ENCODE measurements around the gene HNRNPUL2. TPM values are rescaled to one million over a fixed set of nuclear protein-coding genes. Genes with fewer than 3 reads are reported as not detected.

HNRNPUL2 gene
- total RNA-seq, 1 experiment from 2014 or later, result 43.5 TPM

DNA sequence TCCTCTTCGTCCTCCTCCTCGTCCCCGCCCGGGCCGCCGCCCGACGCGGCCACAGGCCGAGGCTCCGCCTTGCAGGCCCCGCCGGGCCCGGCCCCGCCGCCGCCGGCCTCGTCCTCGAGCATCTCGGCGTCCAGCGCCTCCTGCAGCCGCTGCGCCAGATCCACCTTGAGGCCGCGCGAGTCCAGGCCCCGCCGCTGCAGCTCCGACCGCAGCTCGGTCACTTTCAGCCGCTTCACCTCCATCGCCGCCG is 417 bp downstream of the HNRNPUL2 start:
- peak overlapping the region; percentile 87 to 100 (median 99); a peak in 3 of 7 replicates for H3K27ac Mint-ChIP-seq
- no peak overlapping the region for H2BK120ac ChIP-seq (ENCODE audit: low read depth, low read length, poor library complexity, severe bottlenecking)
- WGBS (ENCODE audit: extremely low coverage, insufficient read length, low lambda C conversion rate), result no CpG with 5 or more reads among the region's 37 CpGs
- no peak overlapping the region for H3K23ac ChIP-seq (ENCODE audit: insufficient read length, low read depth, low read length)
- H3K79me1 ChIP-seq (ENCODE audit: insufficient read depth, low read depth, low read length, poor library complexity, severe bottlenecking), result peaks cover 6% of the 10 kb centered on the region
- no peak overlapping the region for H2BK12ac ChIP-seq (ENCODE audit: insufficient read length, low read depth, low read length)
- peaks cover 30 to 51% (median 45%) of the 10 kb centered on the region in 3 experiments for H3K36me3 Mint-ChIP-seq (ENCODE audit: insufficient read depth in 1 of 3, low read depth in 3 of 3)
- no peak overlapping the region for H2BK20ac ChIP-seq (ENCODE audit: low read depth, low read length, poor library complexity, severe bottlenecking)
- no peaks in the 10 kb centered on the region for H3K27me3 ChIP-seq (ENCODE audit: insufficient read depth, low read length)
- H2BK15ac ChIP-seq (ENCODE audit: low read depth, low read length), result no peak overlapping the region
- peak overlapping the region; percentile 99 for H3K4me2 ChIP-seq (ENCODE audit: insufficient read depth, insufficient read length, low read length)
- H4K5ac ChIP-seq (ENCODE audit: insufficient read length, low read depth, low read length), result no peak overlapping the region
- peak overlapping the region; percentile 96 for H3K27ac ChIP-seq (ENCODE audit: insufficient read length, low read depth, low read length)
- H3K9ac ChIP-seq (ENCODE audit: extremely low read depth, insufficient read length, low read length), result peak overlapping the region; percentile 94
- peaks cover 20 to 27% of the 10 kb centered on the region in 2 experiments for H3K4me1 Mint-ChIP-seq
- H3K14ac ChIP-seq (ENCODE audit: insufficient read depth, low read length), result peak overlapping the region; percentile 77
- no peak overlapping the region for H2AK5ac ChIP-seq (ENCODE audit: insufficient read length, low read length)
- H2AFZ ChIP-seq (ENCODE audit: low read length), result no peak overlapping the region
- H3K4ac ChIP-seq (ENCODE audit: low read depth, low read length), result no peak overlapping the region
- H3K9me3 Mint-ChIP-seq, result no peaks in the 10 kb centered on the region
- H4K91ac ChIP-seq (ENCODE audit: insufficient read length, low read depth, low read length), result no peak overlapping the region
- no peak overlapping the region for H2BK5ac ChIP-seq (ENCODE audit: insufficient read length, low read length)
- peaks cover 25% of the 10 kb centered on the region for H3K23me2 ChIP-seq (ENCODE audit: insufficient read length, low read depth, low read length, poor library complexity, severe bottlenecking)
- H4K20me1 ChIP-seq (ENCODE audit: control insufficient read depth, insufficient read depth, insufficient read length), result no peaks in the 10 kb centered on the region
- no peaks in the 10 kb centered on the region for H3K27me3 Mint-ChIP-seq (ENCODE audit: low read depth)
- H3K18ac ChIP-seq (ENCODE audit: insufficient read length, low read depth, low read length), result peak overlapping the region; percentile 54
- peak overlapping the region; percentile 89 to 95 for H3K4me3 Mint-ChIP-seq
- H3K79me2 ChIP-seq (ENCODE audit: insufficient read depth, low read length), result peaks cover 30% of the 10 kb centered on the region
- TF ChIP-seq, protein P1, sequence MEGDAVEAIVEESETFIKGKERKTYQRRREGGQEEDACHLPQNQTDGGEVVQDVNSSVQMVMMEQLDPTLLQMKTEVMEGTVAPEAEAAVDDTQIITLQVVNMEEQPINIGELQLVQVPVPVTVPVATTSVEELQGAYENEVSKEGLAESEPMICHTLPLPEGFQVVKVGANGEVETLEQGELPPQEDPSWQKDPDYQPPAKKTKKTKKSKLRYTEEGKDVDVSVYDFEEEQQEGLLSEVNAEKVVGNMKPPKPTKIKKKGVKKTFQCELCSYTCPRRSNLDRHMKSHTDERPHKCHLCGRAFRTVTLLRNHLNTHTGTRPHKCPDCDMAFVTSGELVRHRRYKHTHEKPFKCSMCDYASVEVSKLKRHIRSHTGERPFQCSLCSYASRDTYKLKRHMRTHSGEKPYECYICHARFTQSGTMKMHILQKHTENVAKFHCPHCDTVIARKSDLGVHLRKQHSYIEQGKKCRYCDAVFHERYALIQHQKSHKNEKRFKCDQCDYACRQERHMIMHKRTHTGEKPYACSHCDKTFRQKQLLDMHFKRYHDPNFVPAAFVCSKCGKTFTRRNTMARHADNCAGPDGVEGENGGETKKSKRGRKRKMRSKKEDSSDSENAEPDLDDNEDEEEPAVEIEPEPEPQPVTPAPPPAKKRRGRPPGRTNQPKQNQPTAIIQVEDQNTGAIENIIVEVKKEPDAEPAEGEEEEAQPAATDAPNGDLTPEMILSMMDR (conservative IDR thresholded peaks at IDR 0.05), result no peak
- H3K9me3 ChIP-seq (ENCODE audit: control insufficient read depth, low read depth, low read length), result no peaks in the 10 kb centered on the region
- no peaks in the 10 kb centered on the region for H3K4me1 ChIP-seq (ENCODE audit: insufficient read depth, low read length)
- no peak for DNase-seq
- H3K56ac ChIP-seq (ENCODE audit: insufficient read length, low read depth, low read length), result no peak overlapping the region
- no peak overlapping the region for H3T11ph ChIP-seq (ENCODE audit: low read length)
- no peak overlapping the region for H4K8ac ChIP-seq (replicated peaks; ENCODE audit: insufficient read length, low read depth, low read length)

Data from H9 (cell line).